ENCODE data around the gene C16orf46. TPM values are rescaled to one million over a fixed set of nuclear protein-coding genes. Genes with fewer than 3 reads are reported as not detected.

Gene C16orf46
- total and polyA plus RNA-seq, 2 experiments from 2014 or later = 0.59 to 1.4 TPM

GRCh38 chr16:81026429-81026828, 50.6 kb downstream of the C16orf46 start (continued):
- TF ChIP-seq ZNF462 (CRISPR knock-in tag; IDR thresholded peaks at IDR 0.05) = no peak
- no peak for TF ChIP-seq POLR2AphosphoS5 (IDR thresholded peaks at IDR 0.05; ENCODE audit: low read depth)
- TF ChIP-seq JUNB (IDR thresholded peaks at IDR 0.05; ENCODE audit: unreplicated experiment) = no peak
- no peak for TF ChIP-seq EZH2phosphoT487 (IDR thresholded peaks at IDR 0.05; ENCODE audit: unreplicated experiment)
- TF ChIP-seq EZH2 (IDR thresholded peaks at IDR 0.05; ENCODE audit: low read depth, unreplicated experiment) = no peak
- TF ChIP-seq ZNF114 (CRISPR knock-in tag; IDR thresholded peaks at IDR 0.05) = no peak
- no peak for TF ChIP-seq CREB1 (CRISPR knock-in tag; IDR thresholded peaks at IDR 0.05; ENCODE audit: low read depth)
- no peak for TF ChIP-seq STAT1 (IDR thresholded peaks at IDR 0.05; ENCODE audit: unreplicated experiment)
- TF ChIP-seq ETS1 (IDR thresholded peaks at IDR 0.05) = no peak
- TF ChIP-seq, protein P1, sequence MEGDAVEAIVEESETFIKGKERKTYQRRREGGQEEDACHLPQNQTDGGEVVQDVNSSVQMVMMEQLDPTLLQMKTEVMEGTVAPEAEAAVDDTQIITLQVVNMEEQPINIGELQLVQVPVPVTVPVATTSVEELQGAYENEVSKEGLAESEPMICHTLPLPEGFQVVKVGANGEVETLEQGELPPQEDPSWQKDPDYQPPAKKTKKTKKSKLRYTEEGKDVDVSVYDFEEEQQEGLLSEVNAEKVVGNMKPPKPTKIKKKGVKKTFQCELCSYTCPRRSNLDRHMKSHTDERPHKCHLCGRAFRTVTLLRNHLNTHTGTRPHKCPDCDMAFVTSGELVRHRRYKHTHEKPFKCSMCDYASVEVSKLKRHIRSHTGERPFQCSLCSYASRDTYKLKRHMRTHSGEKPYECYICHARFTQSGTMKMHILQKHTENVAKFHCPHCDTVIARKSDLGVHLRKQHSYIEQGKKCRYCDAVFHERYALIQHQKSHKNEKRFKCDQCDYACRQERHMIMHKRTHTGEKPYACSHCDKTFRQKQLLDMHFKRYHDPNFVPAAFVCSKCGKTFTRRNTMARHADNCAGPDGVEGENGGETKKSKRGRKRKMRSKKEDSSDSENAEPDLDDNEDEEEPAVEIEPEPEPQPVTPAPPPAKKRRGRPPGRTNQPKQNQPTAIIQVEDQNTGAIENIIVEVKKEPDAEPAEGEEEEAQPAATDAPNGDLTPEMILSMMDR (conservative IDR thresholded peaks at IDR 0.05; ENCODE audit: low read depth in 2 of 2) = no peak

All from GM23338 (cell line).